Measurements from ENCODE around the gene AMBRA1. TPM values are rescaled to one million over a fixed set of nuclear protein-coding genes. Genes with fewer than 3 reads are reported as not detected.

The AMBRA1 gene
- total and polyA plus RNA-seq, 2 of the 8 experiments (the other 6 are each of a cell fraction or from before 2014, with no cell fraction given), result 14.2 to 37.4 TPM

GRCh38 chr11:46533396-46534100 is 60.3 kb downstream of the AMBRA1 start:
- Histone ChIP-seq H3K27ac (ENCODE audit: low read depth, low read length) (no peak overlapping the region), H3K4me1 (replicated peaks in 1 of 4; ENCODE audit: control insufficient read depth in 3 of 4, insufficient read depth in 4 of 4, low read length in 3 of 4) (peaks cover 0 to 11% (median 6%) of the 10 kb centered on the region in 4 experiments; a peak in 5 of 7 replicates), H2BK12ac (ENCODE audit: low read depth, low read length) (no peak overlapping the region), H4K91ac (replicated peaks; ENCODE audit: insufficient read length, low read length) (no peak overlapping the region), H2BK5ac (ENCODE audit: low read depth, low read length) (no peak overlapping the region), H3K4me2 (ENCODE audit: insufficient read depth in 1 of 2, low read depth in 2 of 2, low read length in 2 of 2) (no peak overlapping the region), H4K20me1 (replicated peaks in 1 of 2; ENCODE audit: control insufficient read depth in 1 of 2, insufficient read depth in 2 of 2, low read length in 2 of 2) (peaks cover 0 to 13% of the 10 kb centered on the region in 2 experiments), H3K79me1 (ENCODE audit: low read depth, low read length) (peaks cover 5% of the 10 kb centered on the region), H2BK120ac (replicated peaks; ENCODE audit: low read depth, low read length) (no peak overlapping the region), H3K4ac (replicated peaks; ENCODE audit: insufficient read length, low read depth, low read length) (no peak overlapping the region), H3K27me3 (replicated peaks in 1 of 4; ENCODE audit: control insufficient read depth in 3 of 4, extremely low read depth in 1 of 4, insufficient read depth in 3 of 4, low read length in 3 of 4) (no peaks in the 10 kb centered on the region), H3K23ac (ENCODE audit: insufficient read length) (no peak overlapping the region), H4K8ac (ENCODE audit: extremely low read depth, insufficient read depth, low read length) (no peak overlapping the region), H3K36me3 (ENCODE audit: control insufficient read depth in 2 of 4, insufficient read depth in 4 of 4, low read length in 3 of 4) (no peaks in the 10 kb centered on the region), H2AK5ac (ENCODE audit: low read depth, low read length) (no peak overlapping the region), H3K56ac (replicated peaks; ENCODE audit: insufficient read length, low read depth, low read length) (no peak overlapping the region), H3K9me3 (ENCODE audit: insufficient read depth in 2 of 2, low read depth in 1 of 2, low read length in 1 of 2) (no peaks in the 10 kb centered on the region), H2BK15ac (ENCODE audit: low read length) (no peak overlapping the region), H3K79me2 (ENCODE audit: control insufficient read depth in 1 of 2, insufficient read depth in 2 of 2, low read length in 2 of 2) (peaks cover 0 to 63% of the 10 kb centered on the region in 2 experiments; a peak in 3 of 4 replicates), H4K5ac (ENCODE audit: insufficient read length, low read depth, low read length) (no peak overlapping the region), H2AFZ (ENCODE audit: low read length) (no peak overlapping the region), H3K4me3 (ENCODE audit: extremely low read depth in 1 of 4, insufficient read depth in 2 of 4, low read depth in 3 of 4, low read length in 4 of 4) (no peak overlapping the region), H3K9ac (replicated peaks in 1 of 4; ENCODE audit: extremely low read depth in 1 of 4, low read depth in 3 of 4, low read length in 3 of 4) (no peak overlapping the region), H3K18ac (ENCODE audit: extremely low read depth, low read length) (no peak overlapping the region), H3K14ac (ENCODE audit: insufficient read length) (no peak overlapping the region), H3K23me2 (ENCODE audit: low read depth, low read length) (no peaks in the 10 kb centered on the region), H2BK20ac (ENCODE audit: low read length) (no peak overlapping the region)
- TF ChIP-seq, protein P1, sequence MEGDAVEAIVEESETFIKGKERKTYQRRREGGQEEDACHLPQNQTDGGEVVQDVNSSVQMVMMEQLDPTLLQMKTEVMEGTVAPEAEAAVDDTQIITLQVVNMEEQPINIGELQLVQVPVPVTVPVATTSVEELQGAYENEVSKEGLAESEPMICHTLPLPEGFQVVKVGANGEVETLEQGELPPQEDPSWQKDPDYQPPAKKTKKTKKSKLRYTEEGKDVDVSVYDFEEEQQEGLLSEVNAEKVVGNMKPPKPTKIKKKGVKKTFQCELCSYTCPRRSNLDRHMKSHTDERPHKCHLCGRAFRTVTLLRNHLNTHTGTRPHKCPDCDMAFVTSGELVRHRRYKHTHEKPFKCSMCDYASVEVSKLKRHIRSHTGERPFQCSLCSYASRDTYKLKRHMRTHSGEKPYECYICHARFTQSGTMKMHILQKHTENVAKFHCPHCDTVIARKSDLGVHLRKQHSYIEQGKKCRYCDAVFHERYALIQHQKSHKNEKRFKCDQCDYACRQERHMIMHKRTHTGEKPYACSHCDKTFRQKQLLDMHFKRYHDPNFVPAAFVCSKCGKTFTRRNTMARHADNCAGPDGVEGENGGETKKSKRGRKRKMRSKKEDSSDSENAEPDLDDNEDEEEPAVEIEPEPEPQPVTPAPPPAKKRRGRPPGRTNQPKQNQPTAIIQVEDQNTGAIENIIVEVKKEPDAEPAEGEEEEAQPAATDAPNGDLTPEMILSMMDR (IDR thresholded peaks at IDR 0.05; ENCODE audit: control extremely low read depth in 1 of 3, insufficient read depth in 1 of 3, low read depth in 1 of 3, low read length in 3 of 3), result no peak
- TF ChIP-seq TAF7 (optimal IDR thresholded peaks at IDR 0.05; ENCODE audit: borderline replicate concordance, low read depth, low read length) (no peak), JUN (IDR thresholded peaks at IDR 0.05; ENCODE audit: low read depth, low read length) (no peak), ASH2L (IDR thresholded peaks at IDR 0.05; ENCODE audit: low read length) (no peak), SP1 (IDR thresholded peaks at IDR 0.05; ENCODE audit: low read depth, low read length) (no peak), POLR2AphosphoS5 (IDR thresholded peaks at IDR 0.05; ENCODE audit: low read depth, low read length) (no peak), NANOG (IDR thresholded peaks at IDR 0.05; ENCODE audit: insufficient read depth, low read depth, low read length, poor library complexity, severe bottlenecking) (no peak)
- WGBS, 2 experiments (ENCODE audit: extremely low coverage in 1 of 2, insufficient coverage in 1 of 2, insufficient read length in 1 of 2, insufficient replicate concordance in 2 of 2, low coverage in 1 of 2, low lambda C conversion rate in 2 of 2, missing lambda C conversion rate in 1 of 2), result 93% methylated on average over 9 of the region's 9 CpGs; no CpG with 5 or more reads in 1 of the 2 experiments
- DNase-seq (ENCODE audit: low read depth in 1 of 2, low spot score in 2 of 2) (no peak), FAIRE-seq (no peak)
- CTCF ChIA-PET (ENCODE audit: partially characterized antibody), result interaction anchor here (1.0 to 4.3 kb wide), 6 partner anchors 10 to 151 kb away, joined by 3 to 19 read pairs (median 3); no protein-coding TSS in a partner anchor
- POLR2A ChIA-PET (ENCODE audit: partially characterized antibody), result interaction anchor here (1.0 kb wide), 1 partner anchor 94 kb away, joined by 3 read pairs; no protein-coding TSS in a partner anchor

All from H1 (cell line).